Renal cortical epithelial cell (primary cell): ENCODE measurements around the gene CEACAM3. TPM values are rescaled to one million over a fixed set of nuclear protein-coding genes. Genes with fewer than 3 reads are reported as not detected.
A peak's percentile ranks its signal among the peaks of the same experiment; 100 is the strongest.

Experiments
- DNase-seq: peaks from one replicate; pipeline ENCODE4 v3.0.0-alpha.2; 2011; ENCODE audit warnings: low read depth
- total RNA-seq: library from RNA; depleted of rRNA; stranded (reverse); fragments of >200 nt; gene quantifications from 2 replicates; pipeline ENCODE4 v1.2.3, GENCODE V29; 2014

CEACAM3 gene
- total RNA-seq, 1 donor from 2014 or later: not detected

DNA sequence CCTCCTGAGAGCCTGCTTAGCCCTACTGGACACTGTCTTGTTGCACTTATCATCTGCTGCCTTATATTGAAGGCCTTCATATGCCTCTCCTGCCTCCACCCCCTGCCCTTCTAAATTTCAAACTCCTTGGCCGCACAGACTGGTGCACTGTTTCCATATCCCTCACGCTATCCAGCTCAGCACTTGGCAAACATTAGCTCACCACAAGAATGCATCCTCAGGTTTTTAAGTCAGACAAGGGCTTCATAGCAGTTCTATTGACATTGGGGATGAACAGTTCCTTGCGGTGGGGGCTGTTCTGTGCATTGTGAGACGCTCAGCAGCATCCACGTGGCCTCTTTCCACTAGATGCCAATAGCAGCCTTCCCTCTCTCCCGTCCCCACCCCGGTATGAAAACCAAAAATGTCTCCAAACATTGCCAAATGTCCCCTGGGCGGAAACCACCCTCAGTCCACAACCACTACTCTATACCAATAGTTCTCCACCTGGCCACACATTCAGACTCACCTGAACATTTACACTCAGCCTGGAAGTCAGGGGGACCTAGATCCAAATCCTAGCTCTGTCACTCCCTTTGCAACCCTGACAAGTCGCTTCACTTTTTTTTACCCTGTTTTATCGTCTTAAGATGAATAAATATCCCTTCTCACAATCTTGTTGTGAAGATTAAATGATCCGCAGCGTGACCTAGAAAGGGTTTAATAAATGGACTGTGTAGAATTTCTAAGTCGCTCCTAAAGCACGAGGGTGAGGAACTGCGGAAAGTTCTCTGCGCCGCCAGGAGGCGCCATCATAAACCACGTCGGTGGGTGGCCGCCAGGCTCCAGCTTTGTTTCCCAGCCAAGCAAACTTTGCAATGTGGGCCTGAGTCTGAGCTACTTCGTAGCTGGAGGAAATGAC is 3.6 kb upstream of the CEACAM3 start:
- DNase-seq: peak; percentile 22

DNA sequence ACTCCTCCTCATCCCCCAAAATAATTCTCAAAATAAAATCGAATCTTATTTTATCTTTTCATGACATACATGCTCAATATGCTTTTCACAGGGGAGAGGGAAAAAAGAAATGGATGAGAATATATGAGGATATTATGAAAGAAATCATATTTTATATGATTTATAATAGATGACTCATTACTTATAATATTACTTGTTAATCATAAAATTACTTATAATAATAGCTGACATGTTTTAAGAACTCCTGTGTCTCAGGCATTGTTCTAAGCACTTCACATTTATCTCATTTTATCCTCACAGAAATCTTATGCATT is 3.0 kb upstream of the CEACAM3 start:
- DNase-seq: no peak

DNA sequence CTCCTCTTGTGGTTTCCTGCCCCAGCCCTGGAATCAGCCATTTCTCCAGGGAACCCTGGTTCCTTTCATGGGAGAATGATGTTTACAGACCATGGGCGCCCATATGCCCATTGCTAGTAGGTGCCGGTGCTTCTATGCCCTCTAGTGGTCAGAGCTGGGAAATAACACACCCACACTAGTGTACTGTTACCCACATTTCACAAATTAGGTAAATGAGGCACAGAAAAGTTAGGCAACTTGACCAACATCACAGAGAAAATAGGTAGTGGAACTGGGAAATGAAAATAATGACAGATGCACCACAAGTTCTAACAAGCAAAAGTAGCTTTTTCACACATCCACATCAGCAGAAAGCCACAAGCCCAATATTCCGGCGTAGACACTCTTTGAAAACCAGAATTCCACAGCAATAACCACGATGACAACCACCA is 1.3 kb upstream of the CEACAM3 start:
- peak; percentile 9 for DNase-seq

DNA sequence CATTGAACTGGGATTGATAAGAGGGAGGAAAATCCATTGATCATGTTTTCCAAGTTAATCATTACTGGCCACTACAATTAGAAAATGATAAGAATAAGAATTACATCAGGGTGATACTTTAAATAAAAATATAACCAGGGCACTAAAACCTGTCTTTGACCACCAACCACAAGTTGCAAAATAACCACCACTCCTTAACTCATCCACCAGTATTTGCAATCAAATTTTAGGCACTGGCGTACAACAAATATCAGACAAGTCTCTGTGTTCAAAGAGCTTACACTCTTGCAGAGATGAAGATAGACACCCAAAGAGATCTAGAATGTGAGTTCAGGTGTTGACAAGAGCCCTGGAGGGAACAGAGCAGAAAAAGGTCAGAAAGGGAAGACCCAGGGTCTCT is 514 bp downstream of the CEACAM3 start:
- DNase-seq: no peak

DNA sequence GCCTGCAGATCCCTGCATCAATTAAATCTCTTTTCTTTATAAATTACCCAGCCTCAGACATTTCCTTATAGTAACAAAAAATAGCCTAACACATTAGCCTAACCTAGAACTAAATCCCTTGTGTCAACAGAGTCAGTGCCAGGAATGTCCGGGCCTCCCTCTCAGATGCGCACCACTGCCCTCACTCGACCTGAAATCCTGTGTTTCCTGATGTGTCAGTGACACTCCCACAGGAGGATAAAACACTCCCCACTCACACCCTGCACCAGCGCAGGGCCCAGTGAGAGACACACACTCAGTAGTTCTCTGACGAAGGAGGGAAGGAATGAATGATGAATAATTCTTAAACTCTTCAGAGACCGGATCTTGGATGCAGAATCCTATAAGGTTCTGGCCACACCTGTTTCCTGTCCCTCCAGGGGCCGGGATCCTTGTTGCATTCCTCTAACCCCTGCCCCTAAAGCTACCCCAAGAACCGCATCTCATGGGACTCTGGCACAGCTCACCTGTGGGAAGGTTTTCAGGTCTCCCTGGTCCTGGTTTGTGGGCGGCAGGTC is 3.1 kb downstream of the CEACAM3 start:
- DNase-seq: peak; percentile 47

DNA sequence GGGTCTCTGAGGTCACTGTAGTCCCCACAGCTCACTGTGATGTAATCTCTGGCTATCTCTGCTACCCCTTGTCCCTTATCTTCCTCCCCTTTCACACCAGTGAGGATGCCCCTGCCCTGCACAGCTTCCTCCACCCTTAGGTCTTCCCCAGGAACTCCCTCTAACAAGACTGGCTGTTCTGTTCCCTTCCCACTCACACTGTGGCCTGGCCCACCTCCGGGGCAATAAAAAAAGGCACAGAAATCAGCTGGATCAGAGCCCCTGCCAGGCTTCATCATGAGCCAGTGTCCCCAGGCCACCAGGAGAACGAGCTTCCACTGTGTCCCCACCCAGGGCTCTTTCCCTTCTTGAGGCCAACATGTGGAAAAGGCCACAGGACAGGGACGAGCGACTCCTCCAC is 4.6 kb downstream of the CEACAM3 start:
- DNase-seq: no peak

DNA sequence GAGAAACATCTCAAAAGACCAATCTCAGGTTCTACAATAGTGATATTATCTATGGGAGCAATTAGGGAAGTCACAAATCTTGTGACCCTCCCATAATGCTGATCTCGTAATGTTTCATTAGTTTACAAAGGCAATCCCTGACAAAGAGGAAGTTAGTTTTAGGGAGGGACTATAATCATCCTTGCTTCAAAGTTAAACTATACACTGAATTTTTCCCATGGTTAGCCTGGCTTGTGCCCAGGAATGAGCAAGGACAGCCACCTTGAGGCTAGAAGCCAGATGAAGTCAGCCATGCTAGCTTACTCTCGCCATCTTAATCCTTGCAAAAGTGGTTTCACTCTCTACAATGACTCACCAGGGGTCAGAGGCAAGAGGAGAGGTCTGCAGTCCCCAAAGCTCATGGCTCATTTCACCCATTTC is 5.4 kb downstream of the CEACAM3 start:
- DNase-seq: peak; percentile 3

DNA sequence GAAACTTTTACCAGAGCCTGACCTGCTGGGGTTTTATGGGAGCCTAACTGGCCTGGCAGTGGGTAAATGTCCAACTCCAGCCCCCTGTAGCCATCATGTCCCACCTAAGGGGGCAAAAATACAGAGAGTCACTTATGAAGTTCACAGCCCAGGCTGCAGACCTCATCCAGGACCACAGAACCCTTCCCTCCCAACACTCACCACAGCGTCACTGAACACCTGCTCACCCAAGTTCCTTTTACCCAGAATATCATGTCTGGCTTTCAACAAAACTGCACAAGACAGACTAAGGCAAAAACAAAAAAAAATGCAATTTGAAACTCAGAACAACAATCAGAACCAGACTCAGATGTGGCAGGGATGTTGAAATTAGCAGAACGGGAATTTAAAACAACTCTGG is 6.4 kb downstream of the CEACAM3 start:
- no peak for DNase-seq

DNA sequence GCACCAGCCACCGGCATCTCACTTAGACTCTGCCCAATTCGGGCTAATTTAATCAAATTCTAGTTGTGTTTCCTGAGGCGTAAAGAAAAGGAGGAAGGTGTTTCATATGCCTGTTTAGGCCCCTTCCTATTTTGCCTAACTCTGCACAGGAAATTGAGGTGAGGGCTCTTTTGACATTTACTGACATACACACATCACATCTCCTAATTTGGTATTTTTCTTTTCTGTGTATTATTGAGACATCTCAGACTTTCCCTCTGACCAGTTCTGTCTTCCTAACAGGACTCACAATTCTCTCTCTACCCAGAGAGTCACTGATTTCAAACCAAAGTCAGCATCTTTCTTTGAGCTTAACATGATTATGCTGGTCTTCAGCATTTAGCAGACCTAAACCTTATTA is 7.9 kb downstream of the CEACAM3 start:
- no peak for DNase-seq

DNA sequence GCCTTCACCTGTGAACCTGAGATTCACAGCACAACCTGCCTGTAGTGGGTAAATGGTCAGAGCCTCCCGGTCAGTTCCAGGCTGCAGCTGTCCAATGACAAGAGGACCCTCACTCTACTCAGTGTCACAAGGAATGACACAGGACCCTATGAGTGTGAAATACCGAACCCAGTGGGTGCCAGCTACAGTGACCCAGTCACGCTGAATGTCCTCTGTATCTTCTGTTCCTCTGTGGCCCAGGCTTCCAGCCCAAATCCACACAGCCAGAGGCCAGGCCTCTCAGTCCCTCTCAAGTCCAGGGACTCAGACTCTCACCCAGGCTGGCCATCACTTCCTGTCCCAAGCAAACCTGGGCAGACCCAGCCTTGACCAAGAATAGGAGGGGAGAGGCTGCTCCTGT is 10.8 kb downstream of the CEACAM3 start:
- DNase-seq: no peak

DNA sequence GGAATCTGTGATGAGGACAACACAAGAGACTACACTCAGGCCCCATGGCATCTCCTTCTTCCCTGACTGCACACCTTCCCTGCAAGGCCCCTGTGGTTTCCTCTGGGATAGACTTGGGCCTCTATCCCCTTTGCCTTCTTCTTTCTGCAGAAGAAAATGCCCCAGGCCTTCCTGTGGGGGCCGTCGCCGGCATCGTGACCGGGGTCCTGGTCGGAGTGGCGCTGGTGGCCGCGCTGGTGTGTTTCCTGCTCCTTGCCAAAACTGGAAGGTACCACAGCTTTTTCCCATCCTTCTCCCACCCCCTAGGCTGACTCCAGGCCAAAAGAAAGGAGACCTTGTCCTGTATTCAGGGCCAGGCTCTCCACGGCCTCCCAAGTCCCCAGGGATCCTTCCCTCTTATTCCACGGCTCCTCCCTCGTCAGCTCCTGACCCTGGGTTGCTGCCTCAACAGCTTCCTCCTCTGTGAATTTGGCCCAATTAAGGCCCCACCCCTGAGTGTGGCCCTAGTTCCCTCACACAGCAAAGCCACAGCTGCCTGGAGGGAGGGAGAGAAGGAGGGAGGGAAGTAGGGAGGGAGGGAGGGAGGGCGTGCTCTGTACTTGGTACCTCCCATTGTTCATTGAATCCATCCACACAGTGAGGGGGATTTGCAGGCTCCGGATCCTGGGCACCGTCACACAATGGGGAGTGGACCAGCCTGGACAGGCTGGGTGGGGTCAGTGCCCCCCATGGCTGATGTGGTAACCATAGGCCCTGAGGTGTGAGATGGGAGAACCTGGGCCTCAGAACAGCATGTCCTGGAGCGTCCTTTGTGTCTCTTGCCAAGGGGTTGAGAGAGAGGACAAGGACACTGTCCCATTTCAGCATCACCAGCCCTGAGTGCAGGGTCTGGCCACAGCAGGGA is 12.5 kb downstream of the CEACAM3 start:
- no peak for DNase-seq

DNA sequence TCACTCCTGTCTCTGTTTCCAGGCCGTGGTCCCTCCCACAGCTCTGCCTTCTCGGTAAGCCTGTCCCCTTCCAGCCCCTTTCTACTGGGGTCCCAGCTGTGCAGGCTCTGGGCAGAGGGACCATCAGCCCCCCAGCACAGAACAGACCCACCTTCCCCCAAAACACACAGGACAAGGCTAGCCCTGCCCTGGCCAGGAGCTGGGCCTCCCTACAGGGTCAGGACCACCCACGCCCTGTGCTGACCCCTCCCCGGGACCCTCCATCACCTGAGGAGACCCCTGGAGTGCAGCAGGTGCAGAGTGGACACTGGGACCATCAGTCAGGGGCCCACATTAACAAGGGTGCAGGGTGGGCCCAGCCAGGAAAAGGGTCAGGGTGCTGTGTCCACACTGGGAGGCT is 13.9 kb downstream of the CEACAM3 start:
- no peak for DNase-seq

DNA sequence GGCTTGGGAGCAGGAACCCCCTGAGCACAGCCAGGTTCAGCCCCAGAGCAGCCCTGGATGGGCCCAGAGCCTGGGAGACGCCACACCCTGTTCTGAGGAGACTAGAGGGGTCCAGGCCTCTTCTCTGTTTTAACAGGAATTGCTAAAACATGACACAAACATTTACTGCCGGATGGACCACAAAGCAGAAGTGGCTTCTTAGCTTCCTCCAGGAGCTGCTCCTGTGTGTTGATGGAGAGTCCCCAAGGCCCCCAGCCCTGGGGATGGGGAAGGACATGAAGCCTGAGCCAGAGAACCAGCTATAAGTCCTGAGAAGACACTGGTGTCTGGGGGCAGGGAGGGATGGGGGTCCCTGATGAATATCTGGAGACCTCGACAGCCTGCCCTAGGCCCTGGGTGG is 14.6 kb downstream of the CEACAM3 start:
- no peak for DNase-seq

DNA sequence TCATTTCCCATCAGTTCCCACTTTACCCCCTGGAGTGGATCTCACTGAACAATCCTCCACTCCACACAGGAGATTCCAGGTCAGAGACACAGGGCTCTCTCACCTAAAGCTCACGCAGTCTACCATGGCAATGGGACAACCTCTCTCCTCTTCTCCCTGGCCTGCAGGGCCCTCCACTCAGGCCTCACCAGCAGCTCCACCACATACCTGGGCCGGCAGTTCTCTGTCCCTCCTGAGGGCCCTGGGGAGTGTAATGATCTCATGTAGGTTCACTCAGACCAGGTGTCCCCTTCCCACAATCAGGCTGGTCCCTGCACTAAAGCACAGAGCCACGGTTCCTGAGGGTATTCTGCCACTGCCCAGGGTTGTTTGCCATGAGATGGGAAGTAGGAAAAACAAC is 15.6 kb downstream of the CEACAM3 start:
- no peak for DNase-seq

DNA sequence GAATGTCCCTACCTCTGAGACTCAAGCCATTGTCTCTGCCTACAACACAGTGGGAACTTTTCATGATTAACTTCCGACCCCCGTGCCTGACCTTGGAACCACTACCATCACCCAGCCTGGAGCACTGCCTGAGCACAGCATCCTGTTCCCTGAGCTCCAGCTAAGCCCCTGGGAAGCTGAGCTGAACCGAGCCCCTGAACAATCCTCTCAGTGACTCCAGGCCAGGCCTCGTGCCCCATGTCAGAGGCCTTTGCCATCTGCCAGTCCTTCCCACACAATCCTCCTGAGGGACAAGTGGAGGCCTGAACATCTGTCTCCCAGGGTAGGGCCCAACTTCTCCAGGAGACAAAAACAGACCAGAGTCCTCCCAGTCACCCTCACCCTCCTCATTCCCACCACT is 17.5 kb downstream of the CEACAM3 start:
- no peak for DNase-seq

DNA sequence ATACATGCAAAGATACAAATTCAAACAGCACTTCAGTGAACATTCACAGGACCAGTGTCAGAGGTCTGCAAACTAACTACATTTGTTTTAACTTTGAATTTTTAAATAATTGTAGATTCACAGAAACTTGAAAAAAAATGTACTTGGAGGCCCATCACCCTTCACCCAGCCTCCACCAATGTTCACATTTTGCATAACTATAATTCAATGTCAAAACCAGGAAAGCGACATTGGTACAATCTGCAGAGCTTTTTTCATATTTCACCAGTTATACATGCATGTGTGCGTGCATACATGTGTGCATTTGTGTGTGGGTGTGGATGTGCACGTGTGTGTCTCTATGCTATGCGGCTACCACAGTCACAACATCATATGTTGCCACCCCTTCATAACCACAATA is 18.9 kb downstream of the CEACAM3 start:
- no peak for DNase-seq

DNA sequence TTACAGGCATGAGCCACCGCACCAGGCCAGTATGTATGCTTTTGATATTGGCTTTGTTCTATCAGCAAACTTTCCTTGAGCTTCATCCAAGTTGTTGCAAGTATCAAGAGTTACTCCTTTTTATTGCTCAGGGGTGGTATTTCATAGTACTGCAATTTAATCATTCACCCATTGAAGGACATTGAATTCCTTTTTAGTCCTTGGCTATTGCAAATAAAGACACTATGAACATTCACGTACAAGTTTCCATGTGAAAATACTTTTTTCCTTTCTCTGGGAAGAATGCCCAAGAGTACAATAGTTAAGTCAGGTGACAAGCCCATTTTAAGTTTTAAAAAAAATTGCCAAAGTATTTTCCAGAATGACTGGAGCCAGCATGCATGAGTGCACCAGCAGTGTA is 20.4 kb downstream of the CEACAM3 start:
- peak; percentile 6 for DNase-seq

DNA sequence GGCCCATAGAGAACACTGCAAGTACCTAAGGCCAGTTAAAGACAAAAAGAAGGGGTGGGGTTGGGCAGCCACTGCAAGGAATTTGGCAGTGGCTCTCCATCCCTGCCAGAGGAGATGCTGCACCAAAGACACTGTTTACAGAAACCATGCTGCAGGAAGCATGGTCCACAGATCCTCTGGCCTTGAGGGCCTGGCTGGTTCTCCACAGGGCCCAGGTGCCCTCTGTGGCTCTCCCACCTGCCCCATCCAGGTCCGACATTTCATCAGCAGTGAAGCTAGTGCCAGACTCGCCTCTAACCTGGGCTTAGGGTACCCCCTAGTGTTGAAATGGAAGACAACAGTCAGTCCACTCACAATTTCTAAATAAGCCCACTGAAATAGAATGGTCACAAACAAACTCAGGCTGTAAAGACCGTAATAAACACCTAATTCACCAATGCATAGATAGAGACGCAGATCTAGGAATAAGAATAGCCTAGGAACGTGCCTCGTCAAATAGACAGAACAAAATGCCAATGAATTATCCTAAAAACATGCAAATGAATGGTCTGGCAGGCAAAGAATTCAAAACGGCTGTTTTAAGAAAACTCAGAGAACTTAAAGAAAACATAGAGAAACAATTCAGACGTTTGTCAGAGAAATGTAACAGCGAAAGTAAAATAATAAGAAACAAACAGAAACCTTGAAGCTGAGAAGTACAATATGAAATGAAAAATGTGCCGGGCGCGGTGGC is 24.8 kb downstream of the CEACAM3 start:
- peak; percentile 35 for DNase-seq

DNA sequence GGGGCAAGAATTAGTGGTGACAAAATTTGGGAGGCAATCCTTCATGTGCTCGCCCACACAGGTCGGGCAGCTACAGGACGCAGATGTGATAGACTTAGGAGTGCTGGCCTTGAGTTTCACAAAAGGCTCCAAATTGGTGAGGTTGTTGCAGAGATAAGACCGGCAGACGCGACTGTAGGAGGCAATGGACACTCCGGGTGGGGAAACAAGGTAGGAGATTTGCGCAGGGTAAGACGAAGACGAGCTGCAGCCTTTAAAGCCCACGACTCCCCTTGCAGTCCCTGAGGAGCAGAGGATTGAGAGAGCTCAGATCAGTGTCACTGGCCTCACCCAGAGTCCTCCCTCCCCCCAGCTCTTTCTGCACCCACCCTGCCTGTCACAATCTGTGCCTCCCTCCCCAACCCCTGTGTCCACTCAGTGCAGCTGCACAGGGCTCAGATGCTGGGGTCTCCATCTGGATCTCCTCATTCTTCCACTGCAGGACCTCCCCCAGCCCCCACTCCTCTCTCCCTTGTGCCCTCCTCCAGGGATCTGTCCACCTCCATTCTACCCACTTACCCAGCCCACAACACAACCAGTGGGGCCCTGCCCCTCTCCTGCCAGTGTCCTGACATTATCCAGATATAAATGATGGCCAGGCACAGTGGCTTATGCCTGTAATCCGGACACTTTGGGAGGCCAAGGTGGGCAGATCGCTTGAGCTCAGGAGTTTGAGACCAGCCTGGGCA is 41.8 kb downstream of the CEACAM3 start:
- no peak for DNase-seq

DNA sequence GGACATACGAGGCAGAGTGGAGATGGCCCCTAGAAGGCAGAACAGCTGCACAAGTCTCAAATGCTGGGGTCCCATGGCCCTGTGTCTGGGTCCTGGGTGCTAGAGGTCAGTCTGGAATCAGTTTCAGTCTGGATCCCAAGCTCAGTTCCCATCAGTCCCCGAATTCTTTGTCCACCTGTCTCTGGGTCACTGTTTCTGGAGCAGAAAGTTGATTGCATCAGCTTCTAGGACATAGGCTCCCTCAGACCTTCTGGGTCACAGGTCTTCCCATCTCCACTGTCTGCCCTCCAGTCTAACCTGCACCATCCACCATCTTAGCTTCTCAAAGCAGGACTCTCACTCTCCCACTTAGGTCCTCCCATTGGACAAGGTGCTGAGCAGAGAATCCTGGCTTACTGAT is 42.8 kb downstream of the CEACAM3 start:
- DNase-seq: no peak

DNA sequence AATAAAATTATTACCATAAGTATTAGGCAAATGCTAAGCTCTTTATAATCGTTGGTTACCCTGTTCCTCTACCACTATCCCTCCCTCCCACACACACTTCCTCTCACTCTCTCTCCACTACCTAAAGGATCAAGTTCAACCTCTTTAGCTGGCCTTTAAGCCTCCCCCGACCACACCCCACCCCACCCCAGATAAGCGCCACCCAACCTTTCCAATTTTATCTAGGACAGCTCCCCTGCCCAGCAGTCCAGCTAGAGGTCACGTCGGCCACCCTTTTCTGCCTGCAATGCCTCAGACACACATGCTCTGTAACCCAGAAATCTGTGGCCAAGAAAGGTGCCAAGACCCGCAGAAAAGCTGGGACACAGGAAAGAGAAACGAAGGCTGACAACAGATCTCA is 47.0 kb downstream of the CEACAM3 start:
- DNase-seq: no peak
